HL-60 (cell line): Measurements from ENCODE around the gene CHCHD10.

Source experiments
- DNase-seq, 2 experiments: peaks; one replicate each; pipeline ENCODE4 v3.0.0-alpha.2; 2010 to 2020; ENCODE audit warnings: low read depth in 1 of 2, low spot score in 1 of 2
- H3K27ac ChIP-seq: fragments of 250-450 bp; sonication (Bioruptor Pico); replicated peaks from 2 replicates; pipeline ENCODE4 v1.5.1; 2020; ENCODE audit warnings: mild to moderate bottlenecking, moderate library complexity
- H3K27me3 ChIP-seq: fragments of 250-450 bp; sonication (Bioruptor Pico); 2 replicates; pipeline ENCODE4 v1.5.1; 2021; ENCODE audit warnings: mild to moderate bottlenecking, moderate library complexity; ENCODE audit not compliant: insufficient read depth, poor library complexity, severe bottlenecking
- H3K4me3 ChIP-seq: replicated peaks from 2 replicates; pipeline ENCODE4 v1.5.1; 2011; ENCODE audit warnings: mild to moderate bottlenecking, control low read depth, low read length; ENCODE audit not compliant: insufficient read depth
- GABPA ChIP-seq: IDR thresholded peaks from 2 replicates; pipeline ENCODE4 v1.6.1; 2012; ENCODE audit warnings: low read depth
- POLR2AphosphoS5 ChIP-seq: IDR thresholded peaks from 2 replicates; pipeline ENCODE4 v1.6.1; 2012; ENCODE audit warnings: low read depth
- SPI1 ChIP-seq: IDR thresholded peaks from 2 replicates; pipeline ENCODE4 v1.6.1; 2012; ENCODE audit warnings: low read depth, mild to moderate bottlenecking, borderline replicate concordance
- TF ChIP-seq, protein P1 (sequence below): IDR thresholded peaks from 2 replicates; pipeline ENCODE4 v1.6.1; 2012; ENCODE audit warnings: low read depth; ENCODE audit not compliant: insufficient replicate concordance
- TF ChIP-seq, protein P2 (sequence below): IDR thresholded peaks from one replicate; pipeline ENCODE4 v1.5.1; 2011; ENCODE audit warnings: low read length, control low read depth, inconsistent platforms; ENCODE audit not compliant: insufficient read depth

The CHCHD10 gene

DNA sequence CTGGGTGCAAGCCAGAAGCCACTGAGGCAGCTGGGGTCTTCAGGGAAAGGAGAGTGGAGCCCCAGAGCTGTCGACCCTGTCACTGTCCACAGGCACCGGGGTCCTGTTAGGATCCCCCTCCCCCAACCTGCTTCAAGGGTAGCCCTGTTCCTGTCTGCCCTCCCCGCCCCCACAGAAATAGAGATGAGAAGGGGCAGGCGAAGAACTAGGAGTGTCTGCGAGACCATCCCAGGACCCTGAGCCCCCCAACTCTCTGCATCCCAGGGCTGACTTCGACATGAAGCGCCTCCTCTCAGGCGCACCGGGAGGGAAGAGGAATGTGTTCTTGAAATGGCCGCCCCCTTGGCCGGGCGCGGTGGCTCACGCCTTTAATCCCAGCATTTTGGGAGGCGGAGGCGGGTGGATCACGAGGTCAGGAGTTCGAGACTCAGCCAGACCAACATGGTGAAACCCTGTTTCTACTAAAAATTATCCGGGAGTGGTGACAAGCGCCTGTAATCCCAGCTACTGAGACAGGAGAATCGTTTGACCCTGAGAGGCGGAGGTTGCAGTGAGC lies 16.3 kb downstream of the CHCHD10 start:
- DNase-seq = no peak
- Histone ChIP-seq H3K27me3 (no peaks in the 10 kb centered on the region), H3K27ac (peak overlapping the region; percentile 70), H3K4me3 (peak overlapping the region; percentile 87)
- TF ChIP-seq, protein P1, sequence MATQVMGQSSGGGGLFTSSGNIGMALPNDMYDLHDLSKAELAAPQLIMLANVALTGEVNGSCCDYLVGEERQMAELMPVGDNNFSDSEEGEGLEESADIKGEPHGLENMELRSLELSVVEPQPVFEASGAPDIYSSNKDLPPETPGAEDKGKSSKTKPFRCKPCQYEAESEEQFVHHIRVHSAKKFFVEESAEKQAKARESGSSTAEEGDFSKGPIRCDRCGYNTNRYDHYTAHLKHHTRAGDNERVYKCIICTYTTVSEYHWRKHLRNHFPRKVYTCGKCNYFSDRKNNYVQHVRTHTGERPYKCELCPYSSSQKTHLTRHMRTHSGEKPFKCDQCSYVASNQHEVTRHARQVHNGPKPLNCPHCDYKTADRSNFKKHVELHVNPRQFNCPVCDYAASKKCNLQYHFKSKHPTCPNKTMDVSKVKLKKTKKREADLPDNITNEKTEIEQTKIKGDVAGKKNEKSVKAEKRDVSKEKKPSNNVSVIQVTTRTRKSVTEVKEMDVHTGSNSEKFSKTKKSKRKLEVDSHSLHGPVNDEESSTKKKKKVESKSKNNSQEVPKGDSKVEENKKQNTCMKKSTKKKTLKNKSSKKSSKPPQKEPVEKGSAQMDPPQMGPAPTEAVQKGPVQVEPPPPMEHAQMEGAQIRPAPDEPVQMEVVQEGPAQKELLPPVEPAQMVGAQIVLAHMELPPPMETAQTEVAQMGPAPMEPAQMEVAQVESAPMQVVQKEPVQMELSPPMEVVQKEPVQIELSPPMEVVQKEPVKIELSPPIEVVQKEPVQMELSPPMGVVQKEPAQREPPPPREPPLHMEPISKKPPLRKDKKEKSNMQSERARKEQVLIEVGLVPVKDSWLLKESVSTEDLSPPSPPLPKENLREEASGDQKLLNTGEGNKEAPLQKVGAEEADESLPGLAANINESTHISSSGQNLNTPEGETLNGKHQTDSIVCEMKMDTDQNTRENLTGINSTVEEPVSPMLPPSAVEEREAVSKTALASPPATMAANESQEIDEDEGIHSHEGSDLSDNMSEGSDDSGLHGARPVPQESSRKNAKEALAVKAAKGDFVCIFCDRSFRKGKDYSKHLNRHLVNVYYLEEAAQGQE = no peak
- TF ChIP-seq POLR2AphosphoS5 (no peak), GABPA (no peak), SPI1 (no peak)
- TF ChIP-seq, protein P2, sequence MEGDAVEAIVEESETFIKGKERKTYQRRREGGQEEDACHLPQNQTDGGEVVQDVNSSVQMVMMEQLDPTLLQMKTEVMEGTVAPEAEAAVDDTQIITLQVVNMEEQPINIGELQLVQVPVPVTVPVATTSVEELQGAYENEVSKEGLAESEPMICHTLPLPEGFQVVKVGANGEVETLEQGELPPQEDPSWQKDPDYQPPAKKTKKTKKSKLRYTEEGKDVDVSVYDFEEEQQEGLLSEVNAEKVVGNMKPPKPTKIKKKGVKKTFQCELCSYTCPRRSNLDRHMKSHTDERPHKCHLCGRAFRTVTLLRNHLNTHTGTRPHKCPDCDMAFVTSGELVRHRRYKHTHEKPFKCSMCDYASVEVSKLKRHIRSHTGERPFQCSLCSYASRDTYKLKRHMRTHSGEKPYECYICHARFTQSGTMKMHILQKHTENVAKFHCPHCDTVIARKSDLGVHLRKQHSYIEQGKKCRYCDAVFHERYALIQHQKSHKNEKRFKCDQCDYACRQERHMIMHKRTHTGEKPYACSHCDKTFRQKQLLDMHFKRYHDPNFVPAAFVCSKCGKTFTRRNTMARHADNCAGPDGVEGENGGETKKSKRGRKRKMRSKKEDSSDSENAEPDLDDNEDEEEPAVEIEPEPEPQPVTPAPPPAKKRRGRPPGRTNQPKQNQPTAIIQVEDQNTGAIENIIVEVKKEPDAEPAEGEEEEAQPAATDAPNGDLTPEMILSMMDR = no peak

DNA sequence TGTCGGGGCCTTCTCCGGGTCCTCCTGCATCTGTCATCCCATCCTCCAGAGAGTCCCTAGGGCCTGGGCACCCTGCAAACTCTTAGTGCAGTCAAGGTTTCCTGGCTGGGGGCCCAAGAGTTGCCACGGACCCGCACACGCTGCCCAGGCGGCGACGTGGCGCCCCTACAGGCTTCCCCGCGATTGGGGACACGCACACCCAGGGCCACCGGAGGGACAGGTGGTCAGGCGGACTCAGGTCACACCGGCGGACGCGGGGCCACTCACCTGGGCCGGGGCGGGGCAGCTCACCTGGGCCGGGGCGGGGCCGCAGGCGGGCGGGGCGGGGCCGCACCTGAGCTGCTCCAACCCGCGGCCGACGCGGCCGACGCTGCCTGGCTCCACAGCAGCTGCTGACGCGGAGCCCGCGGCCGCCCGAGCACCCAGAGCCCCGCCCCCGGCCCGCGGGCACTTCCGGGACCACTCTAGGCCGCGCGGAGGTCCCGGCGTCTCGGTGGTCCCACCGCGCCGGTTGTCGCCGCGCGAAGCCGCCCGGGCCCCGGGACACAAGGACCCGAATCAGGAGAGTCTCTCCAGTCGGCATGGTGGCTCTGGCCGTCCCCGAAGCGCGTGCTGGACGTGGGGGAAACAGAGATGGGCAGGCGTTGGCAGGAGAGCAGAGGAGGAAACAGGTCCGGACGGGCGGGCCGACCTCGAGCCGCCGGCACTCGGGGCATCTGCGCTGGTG lies 16.9 kb downstream of the CHCHD10 start, which contains the start of gene ZNF70:
Gene ZNF70, minus strand, starts transcription at position 399 of the 727 bp plus-strand sequence. CDS start 5,972 bp downstream, outside the sequence.
- DNase-seq = peak; percentile 73
- no peaks in the 10 kb centered on the region for H3K27me3 ChIP-seq
- TF ChIP-seq GABPA = peak; percentile 64; the same call in 1 of the 2 replicates
- TF ChIP-seq, protein P2 = no peak
- H3K27ac ChIP-seq = peak within 1 kb of the TSS; percentile 70
- H3K4me3 ChIP-seq = peak within 1 kb of the TSS; percentile 87

DNA sequence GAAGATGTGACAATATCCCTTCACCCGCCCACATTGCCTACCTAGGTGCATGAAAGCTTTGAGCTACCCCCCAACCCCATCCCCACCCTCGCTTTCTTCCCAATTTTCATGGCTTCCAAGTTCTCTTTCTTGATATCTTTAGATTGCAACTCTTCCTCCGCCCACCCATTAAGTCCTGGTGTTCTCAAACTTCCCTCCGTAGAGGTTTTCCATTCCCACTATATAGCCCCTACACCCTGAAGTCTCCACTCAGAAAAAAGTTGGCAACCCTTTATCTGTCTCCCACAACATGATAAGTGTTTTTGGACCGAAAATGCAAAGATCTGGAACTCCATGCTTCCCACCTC lies 17.4 kb downstream of the CHCHD10 start:
- TF ChIP-seq SPI1 (no peak), POLR2AphosphoS5 (no peak)
- TF ChIP-seq, protein P1 = no peak
- Histone ChIP-seq H3K4me3 (peak overlapping the region; percentile 87), H3K27ac (peak overlapping the region; percentile 38), H3K27me3 (no peaks in the 10 kb centered on the region)
- DNase-seq = no peak

DNA sequence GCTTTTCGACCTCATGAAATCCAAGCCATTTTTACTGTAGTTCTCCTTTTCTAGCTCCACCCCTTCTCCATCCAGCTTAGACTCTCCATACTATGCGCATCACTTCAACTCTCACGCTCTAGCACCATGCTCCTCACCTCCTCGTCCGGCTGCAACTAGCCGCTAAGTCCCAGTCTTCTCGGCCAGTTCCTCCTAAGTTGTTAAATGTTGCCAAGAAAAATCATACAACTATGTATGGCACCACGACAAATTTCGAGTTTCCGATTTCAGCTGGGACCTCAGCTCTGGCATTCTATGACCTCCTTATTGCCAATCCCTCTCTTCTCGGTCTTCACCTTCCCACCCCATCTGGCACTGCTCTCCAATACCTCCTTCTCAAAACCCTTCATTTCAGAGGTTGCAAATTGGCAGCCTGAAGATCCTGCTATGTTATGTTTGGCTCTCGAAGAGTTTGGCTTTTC lies 17.9 kb downstream of the CHCHD10 start:
- peak in 1 of 2 experiments; percentile 59 for DNase-seq
- Histone ChIP-seq H3K27me3 (no peaks in the 10 kb centered on the region), H3K4me3 (peak overlapping the region; percentile 87), H3K27ac (no peak overlapping the region)
- TF ChIP-seq POLR2AphosphoS5 (no peak), SPI1 (peak; percentile 45; the same call in 1 of the 2 replicates), GABPA (no peak)
- TF ChIP-seq, protein P2 = no peak
- TF ChIP-seq, protein P1 = no peak
